SK-N-DZ (cell line): ENCODE data around the gene LRRC27.

Experiments used
- DNase-seq: peaks from one replicate; pipeline ENCODE4 v3.0.0-alpha.2; 2015; ENCODE audit warnings: low spot score

The LRRC27 gene

GRCh38 chr10:132400547-132401151 is 68.7 kb downstream of the LRRC27 start:
- no peak for DNase-seq

- no peak for DNase-seq
Measured at GRCh38 chr10:132401401-132402118, 69.6 kb downstream of the LRRC27 start.

DNA sequence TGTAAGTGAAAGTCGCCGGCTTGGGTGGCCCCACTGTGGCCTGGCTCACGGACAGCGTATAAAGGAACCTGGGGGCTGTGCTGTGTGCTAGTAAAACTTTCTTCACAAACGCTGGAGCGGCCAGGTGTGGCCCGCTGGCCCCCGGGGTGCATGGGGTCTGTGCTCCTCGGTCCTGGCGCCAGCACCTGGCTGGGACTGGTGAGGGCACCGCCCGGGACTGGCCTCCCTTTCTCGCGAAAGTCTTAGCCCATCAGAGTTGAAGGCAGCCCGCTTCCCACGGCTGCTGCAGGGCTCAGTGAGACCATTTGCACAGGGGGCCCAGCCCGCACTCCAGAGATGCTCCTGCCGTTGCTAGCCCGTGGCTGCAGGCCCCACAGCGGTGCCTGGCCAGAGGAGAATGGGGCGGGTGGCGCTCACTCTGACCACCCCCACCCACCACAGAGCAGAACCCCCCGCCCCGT is 70.8 kb downstream of the LRRC27 start:
- no peak for DNase-seq

DNA sequence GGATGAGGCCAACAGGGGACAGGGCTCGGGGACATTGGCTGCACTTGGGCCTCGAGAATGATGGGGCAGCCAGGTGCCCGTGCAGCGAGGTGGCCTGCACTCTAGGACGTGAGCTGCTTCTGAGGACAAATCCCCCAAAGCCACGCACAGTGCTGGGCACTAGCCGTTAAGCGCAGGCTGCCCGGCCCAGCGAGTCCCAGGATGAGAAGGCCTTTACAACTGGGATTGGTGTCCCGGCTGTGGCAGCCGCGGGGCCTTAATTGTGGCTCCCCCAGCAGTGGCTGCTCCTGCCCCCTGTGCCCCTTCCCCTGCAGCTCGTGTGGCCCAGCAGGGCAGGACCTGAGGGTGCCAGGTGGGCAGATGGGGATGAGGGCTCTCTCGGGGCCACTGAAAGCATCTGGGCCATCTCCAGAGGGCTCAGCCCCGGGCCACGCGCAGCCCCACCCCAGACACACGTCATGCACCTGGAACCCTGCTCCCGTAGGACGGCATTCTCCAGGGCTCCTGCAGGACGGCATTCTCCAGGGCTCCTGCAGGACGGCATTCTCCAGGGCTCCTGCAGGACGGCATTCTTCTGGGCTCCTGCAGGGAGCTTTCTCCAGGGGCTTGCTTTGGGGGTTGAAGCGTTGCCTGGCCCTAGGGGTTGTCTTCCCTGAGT is 71.6 kb downstream of the LRRC27 start:
- no peak for DNase-seq

- no peak for DNase-seq
Measured at GRCh38 chr10:132404169-132404880, 72.3 kb downstream of the LRRC27 start.

GRCh38 chr10:132404911-132405462 is 73.0 kb downstream of the LRRC27 start:
- DNase-seq: no peak

GRCh38 chr10:132405463-132405991 is 73.5 kb downstream of the LRRC27 start:
- no peak for DNase-seq

- DNase-seq: no peak
Measured at GRCh38 chr10:132406181-132406580, 74.2 kb downstream of the LRRC27 start.

GRCh38 chr10:132406750-132407149 is 74.8 kb downstream of the LRRC27 start:
- DNase-seq: no peak

DNA sequence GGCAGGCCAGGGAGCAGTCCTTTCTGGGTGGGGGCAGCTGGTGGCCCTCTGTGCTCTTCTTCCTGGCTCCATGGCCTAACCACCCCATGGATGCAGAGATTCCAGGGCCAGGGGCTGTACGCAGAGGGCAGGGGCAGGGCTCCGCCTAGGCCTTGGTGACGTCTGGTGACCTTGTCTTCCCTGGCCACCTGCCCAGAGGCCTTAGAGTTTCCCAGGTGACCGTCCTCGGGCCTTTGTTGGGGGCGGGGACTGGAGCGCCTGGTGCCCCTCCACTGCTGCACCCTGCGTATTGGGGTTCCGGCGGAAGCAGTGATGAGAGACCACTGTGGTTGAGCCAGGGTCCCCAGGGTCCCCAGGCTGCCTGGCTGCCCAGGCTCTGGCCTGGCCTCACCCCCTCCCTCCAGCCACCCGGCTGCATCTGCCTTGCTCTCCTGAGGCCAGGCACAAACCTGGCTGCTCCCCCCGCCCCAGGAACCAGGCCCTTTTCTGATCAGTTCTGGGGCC is 75.3 kb downstream of the LRRC27 start:
- no peak for DNase-seq

DNA sequence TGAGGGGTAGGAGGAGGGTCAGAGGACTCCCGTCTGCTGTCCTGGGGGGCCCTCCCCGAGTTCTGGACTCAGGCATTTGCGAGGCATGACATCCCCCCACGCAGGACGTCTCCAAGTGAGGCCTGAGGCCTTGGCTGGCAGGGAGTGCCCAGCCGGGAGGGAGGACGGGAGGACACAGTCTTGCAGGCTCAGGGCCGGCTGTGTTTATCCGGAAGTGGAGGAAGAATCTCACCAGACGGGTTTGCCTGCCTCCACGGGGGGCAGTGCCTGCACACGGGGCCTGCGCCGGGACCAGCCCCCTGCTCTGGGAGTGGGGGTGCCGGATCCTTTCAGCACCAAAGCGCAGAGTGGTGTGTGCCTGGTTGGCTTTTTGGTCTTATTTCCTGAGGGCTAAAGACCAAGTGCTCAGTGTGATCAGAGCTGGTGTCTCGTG is 75.9 kb downstream of the LRRC27 start:
- no peak for DNase-seq

- no peak for DNase-seq
Measured at GRCh38 chr10:132408367-132408781, 76.4 kb downstream of the LRRC27 start.

DNA sequence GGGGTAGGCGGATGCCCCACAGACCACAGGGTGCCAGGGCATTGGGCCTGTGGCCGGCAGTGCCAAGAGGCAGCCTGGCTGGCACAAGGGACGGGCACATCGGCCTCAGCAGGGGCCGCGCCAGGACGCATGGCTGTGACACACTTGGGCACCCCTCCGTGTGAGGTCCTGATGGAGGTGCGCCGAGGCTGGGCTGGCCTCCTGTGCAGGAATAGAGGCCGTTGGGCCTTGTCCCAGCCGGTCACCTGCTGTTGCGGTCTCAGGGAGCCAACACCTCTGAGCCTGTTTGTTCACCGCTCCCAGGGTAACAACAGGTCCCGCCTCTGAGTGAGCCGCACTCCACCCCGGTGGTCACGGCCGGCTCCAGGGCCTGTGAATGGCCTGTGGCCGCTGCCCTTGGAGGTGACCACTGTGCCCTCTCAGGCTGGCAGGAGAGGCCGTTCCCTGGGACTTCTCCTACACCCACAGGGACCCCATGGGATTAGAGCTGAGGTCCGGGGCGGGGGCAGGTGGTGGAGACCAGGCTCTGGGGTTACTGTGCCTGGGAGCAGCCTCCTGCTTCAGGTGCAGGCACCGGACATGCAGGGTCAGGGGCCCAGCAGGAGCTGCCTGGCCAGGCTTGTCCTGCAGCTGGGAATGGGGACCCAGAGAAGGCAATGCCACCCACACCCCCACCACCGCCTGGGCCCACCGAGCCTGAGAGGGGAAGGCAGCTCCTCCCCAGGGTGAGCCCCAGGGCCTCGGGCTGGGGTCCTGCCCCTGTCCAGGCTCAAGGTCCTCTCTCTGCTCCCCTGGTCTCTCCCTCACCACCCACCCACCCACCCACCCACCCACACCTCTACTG is 77.1 kb downstream of the LRRC27 start:
- no peak for DNase-seq

GRCh38 chr10:132409667-132410028 is 77.7 kb downstream of the LRRC27 start:
- no peak for DNase-seq

DNA sequence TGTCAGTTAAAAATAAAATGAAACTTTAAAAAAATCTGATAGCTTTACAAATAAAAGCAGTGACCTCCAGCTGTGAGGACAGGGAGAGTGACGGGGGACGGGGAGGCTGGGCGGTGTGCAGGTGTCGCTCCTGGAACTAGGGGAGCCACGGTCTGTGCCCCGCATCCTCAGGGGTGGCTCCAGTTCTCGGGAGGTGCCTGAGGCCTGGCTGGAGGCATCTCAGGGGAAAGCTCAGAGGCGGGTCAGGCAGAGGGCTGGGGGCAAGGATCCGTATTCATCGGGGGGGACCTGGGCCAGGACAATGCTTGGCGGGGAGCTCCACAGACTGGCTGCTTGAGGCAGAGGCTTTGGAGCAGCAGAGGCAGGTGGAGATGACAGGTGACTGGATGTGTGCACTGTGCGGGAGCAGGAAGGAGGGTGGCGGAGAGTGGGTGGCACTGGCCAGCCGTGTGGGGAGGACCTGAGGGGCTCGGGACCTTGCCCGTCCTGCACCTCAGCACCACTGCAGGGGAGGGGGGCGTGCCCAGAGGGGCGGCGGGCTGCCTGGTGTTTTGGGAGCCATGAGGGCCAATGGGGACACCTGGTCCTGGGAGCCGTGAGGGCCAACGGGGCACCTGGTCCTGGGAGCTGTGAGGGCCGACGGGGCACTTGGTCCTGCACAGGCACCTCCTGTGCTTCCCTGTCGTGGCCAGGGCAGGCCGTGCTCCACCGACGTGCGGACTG is 78.2 kb downstream of the LRRC27 start:
- DNase-seq: no peak

GRCh38 chr10:132410779-132411532 is 79.0 kb downstream of the LRRC27 start:
- DNase-seq: no peak

DNA sequence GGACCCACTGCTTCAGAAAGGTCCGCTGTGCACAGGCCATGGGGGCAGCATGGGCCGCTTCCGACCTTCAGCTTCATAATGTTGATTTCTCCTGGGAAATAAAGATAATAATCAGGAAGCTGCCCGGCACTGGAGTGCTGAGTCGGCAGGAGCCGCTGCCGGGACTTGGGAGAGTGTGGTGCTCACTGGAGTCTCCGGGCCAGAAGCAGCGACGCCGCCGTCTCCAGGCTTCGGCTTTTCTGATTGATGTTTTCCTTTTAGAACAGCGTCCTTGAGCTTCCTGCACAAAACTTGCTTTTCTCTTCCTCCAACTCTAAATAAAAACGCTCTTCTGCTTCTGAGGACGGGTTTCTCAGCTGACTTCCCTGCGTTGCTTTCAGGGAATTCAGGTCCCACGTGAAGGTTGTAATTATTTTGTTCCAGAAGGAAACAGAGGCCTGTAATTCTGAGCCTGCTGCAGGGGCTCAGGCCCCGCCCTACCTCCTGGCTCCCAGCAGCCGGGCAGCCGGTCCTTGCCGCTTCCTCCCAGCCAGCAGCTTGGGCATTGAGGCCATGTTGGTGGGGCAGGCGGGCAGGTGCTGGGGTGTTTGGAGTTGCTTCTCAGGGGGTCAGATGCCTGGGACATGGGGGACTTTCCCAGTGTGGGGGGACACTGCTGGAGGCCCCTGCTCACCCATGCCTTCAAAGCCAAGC is 79.7 kb downstream of the LRRC27 start:
- DNase-seq: peak; percentile 83
